ENCODE data around the gene VAV2.
A peak's percentile ranks its signal among the peaks of the same experiment; 100 is the strongest.

VAV2 gene, protein sequence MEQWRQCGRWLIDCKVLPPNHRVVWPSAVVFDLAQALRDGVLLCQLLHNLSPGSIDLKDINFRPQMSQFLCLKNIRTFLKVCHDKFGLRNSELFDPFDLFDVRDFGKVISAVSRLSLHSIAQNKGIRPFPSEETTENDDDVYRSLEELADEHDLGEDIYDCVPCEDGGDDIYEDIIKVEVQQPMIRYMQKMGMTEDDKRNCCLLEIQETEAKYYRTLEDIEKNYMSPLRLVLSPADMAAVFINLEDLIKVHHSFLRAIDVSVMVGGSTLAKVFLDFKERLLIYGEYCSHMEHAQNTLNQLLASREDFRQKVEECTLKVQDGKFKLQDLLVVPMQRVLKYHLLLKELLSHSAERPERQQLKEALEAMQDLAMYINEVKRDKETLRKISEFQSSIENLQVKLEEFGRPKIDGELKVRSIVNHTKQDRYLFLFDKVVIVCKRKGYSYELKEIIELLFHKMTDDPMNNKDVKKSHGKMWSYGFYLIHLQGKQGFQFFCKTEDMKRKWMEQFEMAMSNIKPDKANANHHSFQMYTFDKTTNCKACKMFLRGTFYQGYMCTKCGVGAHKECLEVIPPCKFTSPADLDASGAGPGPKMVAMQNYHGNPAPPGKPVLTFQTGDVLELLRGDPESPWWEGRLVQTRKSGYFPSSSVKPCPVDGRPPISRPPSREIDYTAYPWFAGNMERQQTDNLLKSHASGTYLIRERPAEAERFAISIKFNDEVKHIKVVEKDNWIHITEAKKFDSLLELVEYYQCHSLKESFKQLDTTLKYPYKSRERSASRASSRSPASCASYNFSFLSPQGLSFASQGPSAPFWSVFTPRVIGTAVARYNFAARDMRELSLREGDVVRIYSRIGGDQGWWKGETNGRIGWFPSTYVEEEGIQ

DNA sequence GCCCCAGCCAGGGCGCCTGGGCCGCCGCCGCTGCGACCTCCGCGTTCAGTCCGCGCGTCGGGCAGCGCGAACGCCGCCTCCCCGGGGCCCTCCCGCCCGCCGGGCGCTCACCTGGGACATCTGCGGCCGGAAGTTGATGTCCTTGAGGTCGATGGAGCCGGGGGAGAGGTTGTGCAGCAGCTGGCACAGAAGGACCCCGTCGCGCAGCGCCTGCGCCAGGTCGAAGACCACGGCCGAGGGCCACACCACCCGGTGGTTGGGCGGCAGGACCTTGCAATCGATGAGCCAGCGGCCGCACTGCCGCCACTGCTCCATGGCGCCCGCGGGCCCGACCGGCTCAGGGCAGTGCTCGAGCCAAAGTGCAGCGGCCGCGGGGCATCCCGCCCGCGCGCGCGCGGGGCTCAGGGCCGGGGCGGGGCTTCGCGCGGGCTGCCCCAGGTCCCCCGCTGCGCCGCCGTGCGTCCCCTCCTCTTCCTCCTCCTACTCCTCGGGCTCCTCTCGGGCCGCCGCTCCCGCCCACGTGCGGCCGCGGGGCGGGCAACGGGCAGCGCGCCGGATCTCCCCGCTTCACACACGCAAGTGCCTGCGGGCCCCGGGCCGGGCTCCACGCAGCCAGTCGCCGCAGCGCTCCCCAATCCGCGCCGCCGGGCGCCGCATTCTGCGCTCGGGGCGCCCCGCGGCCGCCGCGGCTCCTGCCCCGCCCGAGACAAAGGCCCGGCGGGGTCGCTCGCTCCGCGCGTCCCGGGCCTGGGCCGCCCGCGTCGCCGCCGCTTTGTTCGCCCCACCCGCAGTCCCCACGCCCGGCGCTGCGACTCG lies at the start of gene VAV2:
Gene VAV2, minus strand, starts transcription at position 361 of the 816 bp plus-strand sequence. Its CDS starts 46 bp downstream, at position 315.
- DNase-seq (ENCODE audit: low spot score), result peak; percentile 53

DNA sequence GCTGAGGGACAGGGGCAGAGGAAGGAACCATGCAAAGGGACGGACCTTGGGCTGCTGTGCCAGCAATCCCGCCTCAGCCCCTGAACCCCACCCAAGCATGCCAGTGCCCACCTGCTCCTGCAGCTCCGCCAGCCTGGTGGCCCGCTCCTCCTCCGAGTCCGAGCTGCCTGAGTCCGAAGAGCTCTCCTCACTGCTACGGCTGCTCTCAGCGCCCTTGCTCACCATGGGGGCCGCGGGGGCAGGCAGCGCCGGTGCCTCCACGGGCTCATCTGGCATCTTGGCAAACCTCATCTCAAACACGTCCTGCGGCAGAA lies 49.5 kb upstream of the VAV2 start:
- no peak for DNase-seq (ENCODE audit: low spot score)

DNA sequence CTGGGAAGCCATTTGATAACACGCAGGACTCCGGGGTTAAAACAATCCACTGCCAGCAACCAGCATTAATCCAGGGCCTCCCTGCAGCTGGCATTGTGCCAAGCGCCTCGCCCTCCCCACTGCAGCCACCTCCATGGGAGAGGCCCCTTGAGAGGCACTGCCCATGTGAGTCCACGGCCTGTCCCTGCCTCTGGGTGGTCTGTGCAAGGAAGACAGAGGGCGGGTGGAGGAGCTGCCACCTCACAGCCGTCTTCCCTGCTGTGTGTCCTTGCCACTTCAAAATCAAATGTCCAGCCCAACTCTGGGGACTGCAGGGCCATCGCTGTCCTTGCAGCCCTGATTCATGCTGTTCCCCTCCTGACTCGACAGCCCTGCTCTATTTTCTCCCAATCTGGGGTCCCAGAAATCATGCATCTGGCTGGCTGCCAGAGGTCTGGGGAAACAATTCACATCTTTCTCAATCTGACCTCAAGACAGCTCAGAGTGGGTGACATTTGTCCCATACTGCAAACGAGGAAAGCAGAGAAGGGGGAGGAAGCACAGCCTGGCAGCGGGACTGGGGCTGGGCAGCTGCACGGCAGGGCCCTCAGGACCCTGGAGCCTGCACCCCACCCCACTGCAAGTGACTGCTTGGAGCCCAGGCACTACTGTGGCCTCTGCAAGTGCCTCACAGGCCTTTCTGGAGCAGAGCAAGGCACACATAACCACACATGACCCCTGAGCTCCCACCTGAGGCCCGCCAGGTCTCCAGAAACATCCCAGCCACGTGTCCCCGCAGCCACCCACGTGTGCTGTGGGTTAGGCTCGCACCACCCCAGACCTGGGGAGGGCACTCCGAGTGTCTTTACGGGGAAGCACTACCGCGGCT lies 48.9 kb upstream of the VAV2 start:
- DNase-seq (ENCODE audit: low spot score), result no peak

DNA sequence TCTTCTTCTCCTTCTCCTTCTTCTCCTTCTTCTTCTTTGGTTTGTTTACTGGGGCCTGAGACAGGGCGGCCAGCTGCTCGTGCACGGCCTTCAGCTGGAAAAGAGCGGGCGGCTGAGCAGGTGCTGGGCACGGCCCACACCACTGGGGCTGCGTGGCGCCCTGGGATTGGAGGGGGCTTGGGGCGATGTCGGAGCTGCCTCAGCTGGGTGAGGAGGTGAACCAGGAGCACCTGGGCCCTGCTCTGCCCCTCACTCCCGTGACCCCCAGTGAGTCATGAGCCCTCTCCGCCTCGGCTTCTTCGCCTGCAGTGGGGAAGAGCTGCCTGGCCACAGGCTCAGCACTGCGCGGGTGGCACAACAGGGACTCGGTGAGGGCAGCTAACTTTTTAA lies 48.0 kb upstream of the VAV2 start:
- DNase-seq (ENCODE audit: low spot score), result no peak

- DNase-seq (ENCODE audit: low spot score), result no peak
Observed at GRCh38 chr9:134039386-134040175, 47.5 kb upstream of the VAV2 start.

DNA sequence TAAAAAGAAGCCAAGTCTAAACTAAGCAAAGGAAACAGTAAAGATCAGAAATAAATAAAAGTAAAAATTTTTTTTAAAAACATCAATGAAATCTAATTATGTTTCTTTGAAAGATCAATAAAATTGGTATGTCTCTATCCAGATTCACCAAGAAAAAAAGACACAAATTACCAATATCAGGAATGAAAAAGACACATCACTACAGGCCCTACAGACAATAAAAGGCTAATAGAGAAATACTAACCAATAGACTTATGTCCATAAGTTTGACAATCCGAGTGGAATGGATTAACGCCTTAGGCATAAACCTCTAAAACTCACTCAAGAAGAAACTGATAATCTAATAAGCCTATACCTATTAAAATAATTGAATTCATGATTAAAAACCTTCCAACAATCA lies 45.5 kb upstream of the VAV2 start:
- DNase-seq (ENCODE audit: low spot score), result no peak

DNA sequence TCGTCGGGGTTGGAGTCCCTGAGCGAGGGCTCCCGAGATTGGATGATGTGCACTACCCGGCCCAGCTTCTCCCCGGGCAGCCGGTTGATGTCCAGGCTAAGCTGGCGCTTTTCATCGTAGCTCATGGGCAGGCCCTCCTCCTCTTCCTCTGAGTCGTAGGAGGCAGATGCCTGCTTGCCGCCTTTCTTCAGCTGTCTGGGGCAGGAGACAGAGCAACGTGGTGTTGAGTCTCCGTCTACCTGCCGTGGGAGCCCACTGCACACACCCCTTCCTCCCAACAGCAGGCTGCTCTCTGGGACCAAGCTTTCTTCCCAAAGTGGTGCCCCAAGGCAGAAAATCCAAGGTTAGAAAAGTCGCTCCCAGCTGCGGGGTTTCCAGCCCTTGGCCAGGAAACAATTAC lies 44.0 kb upstream of the VAV2 start:
- no peak for DNase-seq (ENCODE audit: low spot score)

GRCh38 chr9:134035041-134036039 lies 43.2 kb upstream of the VAV2 start:
- no peak for DNase-seq (ENCODE audit: low spot score)

DNA sequence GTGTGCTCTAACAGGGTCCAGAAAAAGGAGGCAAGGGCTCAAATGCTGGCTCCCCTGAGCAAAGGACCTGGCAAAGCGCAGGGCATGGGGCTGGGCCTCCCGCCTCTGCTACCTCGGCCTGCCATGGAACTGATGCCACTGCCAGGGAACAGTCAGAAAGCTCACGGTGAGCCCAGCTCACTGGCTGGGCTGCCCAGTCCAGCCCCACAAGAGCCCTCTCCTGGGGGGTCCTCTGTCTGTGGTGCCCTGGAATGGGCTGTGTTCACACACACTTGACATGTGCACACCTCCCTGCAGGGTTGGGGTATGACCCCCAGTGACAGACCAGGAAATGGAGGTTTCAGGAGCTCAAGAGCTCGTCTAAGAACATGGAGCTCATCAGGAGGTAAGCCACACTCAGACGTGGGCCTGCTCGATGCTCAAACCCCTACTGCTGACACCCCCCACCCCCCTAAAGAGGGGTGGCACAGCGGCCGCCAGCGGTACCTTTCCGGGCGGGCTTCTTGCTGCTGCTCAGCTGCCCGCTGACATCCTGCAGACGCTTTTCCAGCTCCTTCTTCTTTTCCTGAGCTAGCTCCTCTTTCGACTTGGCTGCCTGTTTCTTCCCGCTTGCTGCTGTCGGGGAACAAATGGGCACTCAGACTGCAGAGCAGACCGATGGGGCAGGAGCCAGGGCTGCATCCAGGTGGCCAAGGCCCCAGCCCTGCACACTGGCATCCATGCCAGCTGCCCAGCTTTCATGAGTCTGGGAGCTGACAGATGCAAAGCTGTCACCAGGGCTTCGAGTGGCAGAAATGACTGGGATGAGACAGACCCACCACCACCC lies 42.3 kb upstream of the VAV2 start:
- no peak for DNase-seq (ENCODE audit: low spot score)

DNA sequence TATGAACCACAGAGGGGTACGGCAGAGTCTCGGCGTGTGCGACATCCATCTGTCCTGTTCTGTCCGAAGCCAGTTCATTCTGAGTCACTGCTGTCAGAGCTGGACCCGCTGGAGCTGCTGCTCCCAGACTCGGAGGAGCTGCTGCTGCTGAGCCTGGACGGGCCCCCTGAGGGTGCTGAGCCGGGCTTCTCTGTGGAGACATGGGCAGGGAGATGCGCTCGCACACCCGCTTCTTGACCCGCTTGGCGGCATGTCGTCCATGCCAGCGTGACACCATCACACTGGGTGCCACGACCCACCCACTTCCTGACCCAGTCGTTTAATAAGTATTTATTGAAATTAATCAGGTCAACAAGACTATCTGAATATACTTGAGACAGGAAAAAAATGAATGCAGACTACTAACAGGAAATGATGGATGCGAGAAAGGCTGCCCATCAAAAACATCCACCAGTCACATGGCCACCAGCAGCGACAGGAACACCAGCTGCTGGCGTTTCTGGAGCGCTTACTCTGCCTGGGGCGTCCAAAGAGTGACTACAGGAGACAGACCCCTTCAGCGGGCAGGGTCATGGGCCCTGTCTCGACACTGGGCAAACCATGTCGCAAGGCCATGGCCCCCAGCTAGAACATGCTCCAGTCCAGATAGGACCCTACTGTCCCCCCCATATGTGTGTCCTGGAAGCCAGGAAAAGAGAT lies 41.5 kb upstream of the VAV2 start:
- DNase-seq (ENCODE audit: low spot score), result no peak

DNA sequence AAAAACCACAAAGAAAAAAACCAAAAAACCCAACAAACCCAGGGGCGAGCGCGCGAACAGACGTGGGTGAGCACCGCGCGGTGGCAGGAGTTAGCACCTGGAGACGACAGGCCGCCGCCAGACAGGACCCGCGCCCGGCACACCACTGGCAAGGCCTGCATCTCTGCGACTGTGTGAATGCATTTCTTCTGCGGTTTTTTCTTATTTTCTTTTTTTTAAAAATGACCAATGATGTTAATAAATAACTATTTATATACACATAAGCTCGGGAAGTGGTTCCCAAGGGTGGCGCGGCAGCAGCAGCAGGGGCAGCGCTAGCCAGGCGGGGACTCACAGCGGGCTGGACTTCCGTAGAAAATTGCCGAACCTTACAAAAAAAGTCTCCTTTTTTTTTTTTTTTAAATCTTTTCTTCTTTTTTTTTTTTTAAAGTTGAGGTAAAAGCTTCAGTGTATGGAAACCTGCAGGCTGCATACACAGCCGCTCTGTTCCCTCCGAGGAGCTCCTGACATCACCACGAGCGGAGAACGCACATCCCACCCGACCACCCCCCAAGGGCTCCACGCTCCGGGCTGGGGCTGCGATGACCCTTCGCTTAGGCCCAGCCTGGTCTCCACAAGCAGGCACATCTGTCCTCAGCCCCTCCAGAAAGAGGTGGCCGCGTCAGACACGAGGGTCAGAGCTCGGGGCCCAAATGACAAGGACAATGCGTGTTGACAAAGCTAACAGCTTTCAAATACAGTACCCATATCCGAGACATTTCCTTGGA lies 40.5 kb upstream of the VAV2 start:
- DNase-seq (ENCODE audit: low spot score), result no peak

GRCh38 chr9:134031783-134032182 lies 39.7 kb upstream of the VAV2 start:
- DNase-seq (ENCODE audit: low spot score), result no peak

GRCh38 chr9:134030821-134031470 lies 38.8 kb upstream of the VAV2 start:
- DNase-seq (ENCODE audit: low spot score), result no peak

DNA sequence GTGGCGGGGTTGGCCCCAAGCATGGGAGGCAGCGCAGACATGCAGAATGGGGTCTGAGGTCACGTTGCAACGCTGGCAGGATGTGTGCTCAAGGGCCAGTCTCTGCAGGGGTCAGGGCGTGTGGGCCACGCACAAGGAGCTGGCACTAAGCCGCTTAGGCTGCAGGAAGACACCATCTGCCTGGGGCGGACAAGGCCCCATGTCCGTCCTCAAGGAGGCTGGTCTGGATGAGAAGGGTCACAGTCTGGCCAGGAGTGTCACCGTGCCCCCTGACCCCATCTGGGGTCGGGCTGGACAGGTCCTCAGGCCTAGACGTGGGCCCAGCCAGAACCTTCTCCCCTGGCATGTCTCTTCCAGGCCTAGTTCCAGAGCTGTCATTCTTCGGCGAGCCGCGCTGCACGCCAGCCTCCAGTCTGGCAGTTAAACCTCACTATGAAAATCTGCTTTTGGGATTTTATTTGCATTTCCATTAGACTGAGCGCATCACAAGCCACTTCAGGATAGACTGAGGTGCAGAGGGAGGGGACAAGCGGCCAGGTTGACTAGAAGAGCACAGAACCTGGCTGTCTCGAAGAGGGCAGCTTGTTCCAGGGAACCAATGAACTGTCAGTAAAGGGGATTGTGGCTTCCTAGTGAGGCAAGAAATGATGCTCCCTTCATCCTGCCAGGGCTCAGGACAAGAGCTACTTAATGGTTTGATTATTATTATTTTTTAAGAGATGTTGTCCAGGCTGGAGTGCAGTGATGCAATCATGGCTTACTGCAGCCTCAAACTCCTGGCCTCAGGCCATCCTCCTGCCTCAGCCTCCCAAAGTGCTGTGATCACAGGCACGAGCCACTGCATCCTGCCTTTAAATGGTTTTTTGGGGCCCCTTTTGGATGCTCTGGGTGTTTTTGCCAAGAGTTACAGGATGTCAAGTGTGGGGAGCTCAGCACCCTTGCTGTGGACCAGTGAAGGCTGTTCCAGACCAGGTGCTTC lies 37.4 kb upstream of the VAV2 start:
- DNase-seq (ENCODE audit: low spot score), result no peak

- no peak for DNase-seq (ENCODE audit: low spot score)
Observed at GRCh38 chr9:134028575-134029247, 36.6 kb upstream of the VAV2 start.
